A673 (cell line): ENCODE data around the gene CIAO3.

Experiments used
- EZH2 ChIP-seq: fragments of 200-600 bp; sonication (generic); IDR thresholded peaks from 2 replicates; pipeline ENCODE4 v1.6.1; 2017; ENCODE audit warnings: borderline replicate concordance, low read depth, mild to moderate bottlenecking, mixed read lengths, antibody characterized with exemption, low read length; ENCODE audit not compliant: poor library complexity, severe bottlenecking
- TF ChIP-seq, protein P1 (sequence below): fragments of 300-800, 200-600 bp; sonication (generic); conservative IDR thresholded peaks from 2 replicates; pipeline ENCODE4 v1.5.1; 2017; ENCODE audit warnings: low read depth, mild to moderate bottlenecking, antibody characterized with exemption, low read length, moderate library complexity, mixed read lengths

DNA sequence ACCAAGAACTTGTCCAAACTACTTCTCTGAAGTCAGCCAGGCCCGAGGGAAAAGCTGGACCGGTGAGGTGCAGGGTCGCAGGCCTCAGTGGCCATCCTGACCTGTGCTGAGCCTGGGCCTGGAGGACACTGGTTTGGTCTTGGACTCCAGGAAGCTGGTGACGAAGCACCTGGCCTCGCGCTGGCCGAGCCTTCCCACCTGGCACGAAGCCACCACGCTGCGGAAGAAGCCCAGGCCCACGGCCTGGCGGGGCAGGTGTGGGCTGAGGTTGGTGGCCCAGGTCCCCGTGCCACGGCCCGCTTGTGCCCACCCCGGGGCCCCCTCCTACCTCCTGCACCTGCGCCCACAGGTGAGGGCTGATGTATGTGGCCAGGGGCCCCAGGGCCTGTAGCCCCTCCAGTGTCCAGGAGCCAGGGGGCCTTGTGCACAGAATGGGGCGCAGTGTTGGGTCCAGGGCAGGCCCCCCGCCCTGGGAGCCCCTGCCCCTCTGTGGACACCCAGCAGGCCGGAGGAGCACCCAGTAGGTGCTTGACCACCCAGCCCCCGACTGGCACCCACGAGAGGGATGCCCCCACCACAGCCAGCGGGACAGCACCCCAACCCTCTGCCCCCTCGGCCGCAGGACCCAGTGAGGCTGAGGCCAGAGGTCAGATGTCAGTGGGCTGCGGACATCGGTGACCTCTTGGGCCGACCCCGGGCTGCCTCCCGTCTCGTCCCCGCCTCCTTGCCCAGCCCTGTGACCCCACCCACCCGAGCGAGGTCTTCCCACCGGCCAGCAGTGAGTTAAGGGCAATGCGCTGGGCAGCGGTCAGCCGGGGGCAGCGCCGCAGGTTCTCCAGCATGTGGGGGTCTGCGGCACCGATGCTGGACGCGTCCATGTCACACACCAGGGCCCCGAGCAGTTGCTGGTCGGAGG, 33.5 kb upstream of the CIAO3 start:
- TF ChIP-seq, protein P1, sequence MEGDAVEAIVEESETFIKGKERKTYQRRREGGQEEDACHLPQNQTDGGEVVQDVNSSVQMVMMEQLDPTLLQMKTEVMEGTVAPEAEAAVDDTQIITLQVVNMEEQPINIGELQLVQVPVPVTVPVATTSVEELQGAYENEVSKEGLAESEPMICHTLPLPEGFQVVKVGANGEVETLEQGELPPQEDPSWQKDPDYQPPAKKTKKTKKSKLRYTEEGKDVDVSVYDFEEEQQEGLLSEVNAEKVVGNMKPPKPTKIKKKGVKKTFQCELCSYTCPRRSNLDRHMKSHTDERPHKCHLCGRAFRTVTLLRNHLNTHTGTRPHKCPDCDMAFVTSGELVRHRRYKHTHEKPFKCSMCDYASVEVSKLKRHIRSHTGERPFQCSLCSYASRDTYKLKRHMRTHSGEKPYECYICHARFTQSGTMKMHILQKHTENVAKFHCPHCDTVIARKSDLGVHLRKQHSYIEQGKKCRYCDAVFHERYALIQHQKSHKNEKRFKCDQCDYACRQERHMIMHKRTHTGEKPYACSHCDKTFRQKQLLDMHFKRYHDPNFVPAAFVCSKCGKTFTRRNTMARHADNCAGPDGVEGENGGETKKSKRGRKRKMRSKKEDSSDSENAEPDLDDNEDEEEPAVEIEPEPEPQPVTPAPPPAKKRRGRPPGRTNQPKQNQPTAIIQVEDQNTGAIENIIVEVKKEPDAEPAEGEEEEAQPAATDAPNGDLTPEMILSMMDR = no peak
- TF ChIP-seq EZH2 = no peak
